SH-SY5Y (cell line): ENCODE results near the gene GUK1.

Experiments used
- GATA2 ChIP-seq: IDR thresholded peaks from 2 replicates; pipeline ENCODE4 v1.6.1; 2011; ENCODE audit warnings: mild to moderate bottlenecking, low read depth, low read length
- GATA3 ChIP-seq: IDR thresholded peaks from 2 replicates; pipeline ENCODE4 v1.6.1; 2011; ENCODE audit warnings: low read depth, mild to moderate bottlenecking, low read length, moderate library complexity

- TF ChIP-seq GATA2 (no peak), GATA3 (no peak)
These were observed 32.4 kb upstream of the GUK1 start for GRCh38 chr1:228107636-228108035.
